GF-D8 (cell line): Measurements from ENCODE around the gene SNX8.
"Not testable (repeated sequence)": the region's sequence is repeated elsewhere in the genome, so short reads cannot be mapped to it uniquely, and the experiment has no call there.

Experiments
- DNase-seq: peaks from one replicate; lab custom pipeline; 2025; lab: John Stamatoyannopoulos, UW

SNX8 gene

GRCh38 chr7:2290877-2291276 lies 23.4 kb downstream of the SNX8 start:
- DNase-seq: no peak

GRCh38 chr7:2289621-2290020 lies 24.6 kb downstream of the SNX8 start:
- DNase-seq: no peak

GRCh38 chr7:2289111-2289586 lies 25.1 kb downstream of the SNX8 start:
- no peak for DNase-seq

GRCh38 chr7:2288503-2288902 lies 25.7 kb downstream of the SNX8 start:
- DNase-seq: no peak

- DNase-seq: no peak
Observed at GRCh38 chr7:2287745-2288144, 26.5 kb downstream of the SNX8 start.

GRCh38 chr7:2283074-2283473 lies 31.2 kb downstream of the SNX8 start:
- DNase-seq: no peak

GRCh38 chr7:2282185-2282751 lies 32.0 kb downstream of the SNX8 start:
- DNase-seq: no peak

GRCh38 chr7:2281541-2281940 lies 32.7 kb downstream of the SNX8 start:
- no peak for DNase-seq

GRCh38 chr7:2280424-2280823 lies 33.8 kb downstream of the SNX8 start:
- no peak for DNase-seq

- no peak for DNase-seq
Observed at GRCh38 chr7:2279896-2280295, 34.3 kb downstream of the SNX8 start.

GRCh38 chr7:2278026-2278425 lies 36.2 kb downstream of the SNX8 start:
- DNase-seq: no peak

GRCh38 chr7:2276107-2276506 lies 38.1 kb downstream of the SNX8 start:
- DNase-seq: no peak

- DNase-seq: no peak
Observed at GRCh38 chr7:2275101-2275500, 39.1 kb downstream of the SNX8 start.

- no peak for DNase-seq
Observed at GRCh38 chr7:2274666-2275065, 39.6 kb downstream of the SNX8 start.

GRCh38 chr7:2273866-2274265 lies 40.4 kb downstream of the SNX8 start:
- DNase-seq: no peak

- DNase-seq: no peak
Observed at GRCh38 chr7:2272031-2272430, 42.2 kb downstream of the SNX8 start.

GRCh38 chr7:2271273-2272026 lies 42.8 kb downstream of the SNX8 start:
- DNase-seq: no peak

GRCh38 chr7:2270495-2270894 lies 43.7 kb downstream of the SNX8 start:
- no peak for DNase-seq

- DNase-seq: no peak
Observed at GRCh38 chr7:2269991-2270460, 44.2 kb downstream of the SNX8 start.

- DNase-seq: not testable (repeated sequence)
Observed at GRCh38 chr7:2269089-2269990, 44.9 kb downstream of the SNX8 start.

- DNase-seq: no peak
Observed at GRCh38 chr7:2266911-2267310, 47.3 kb downstream of the SNX8 start.

GRCh38 chr7:2264158-2264557 lies 50.1 kb downstream of the SNX8 start:
- no peak for DNase-seq

GRCh38 chr7:2263176-2263575 lies 51.1 kb downstream of the SNX8 start:
- DNase-seq: no peak
